IgD-negative memory B cell (primary cell): ENCODE measurements around the gene PKHD1. TPM values are rescaled to one million over a fixed set of nuclear protein-coding genes. Genes with fewer than 3 reads are reported as not detected.
"Not testable (repeated sequence)": the region's sequence is repeated elsewhere in the genome, so short reads cannot be mapped to it uniquely, and the experiment has no call there.

Experiments used
- H3K27ac Mint-ChIP-seq, 3 donors: one replicate each; pipeline ENCODE4 v1.8.0; 2020 to 2022; ENCODE audit warnings: mild to moderate bottlenecking in 3 of 3, mixed read lengths in 3 of 3, moderate library complexity in 1 of 3
- H3K27me3 Mint-ChIP-seq: one replicate; pipeline ENCODE4 v1.8.0; 2021; ENCODE audit warnings: mixed read lengths
- H3K36me3 Mint-ChIP-seq: one replicate; pipeline ENCODE4 v1.8.0; 2020; ENCODE audit warnings: mild to moderate bottlenecking, mixed read lengths
- H3K4me1 Mint-ChIP-seq, 3 donors: one replicate each; pipeline ENCODE4 v1.8.0; 2020 to 2022; ENCODE audit warnings: mixed read lengths in 3 of 3, mild to moderate bottlenecking in 1 of 3
- H3K4me3 Mint-ChIP-seq, 4 donors: one replicate each; pipeline ENCODE4 v1.8.0; 2020 to 2022; ENCODE audit warnings: mild to moderate bottlenecking in 4 of 4, mixed read lengths in 4 of 4, moderate library complexity in 3 of 4
- H3K9me3 Mint-ChIP-seq, 3 donors: one replicate each; pipeline ENCODE4 v1.8.0; 2020 to 2021; ENCODE audit warnings: mixed read lengths in 3 of 3, mild to moderate bottlenecking in 1 of 3
- polyA plus RNA-seq: library from polyadenylated mRNA; unstranded; fragments of 300-500 nt; fragmentation: Illumina TruSeq; gene quantifications from one replicate; pipeline ENCODE4 v1.2.3, GENCODE V29; 2021

PKHD1 gene
- polyA plus RNA-seq, 1 donor from 2014 or later = not detected

- peaks cover 0 to 5% (median 0%) of the 10 kb centered on the region in 3 donors for H3K9me3 Mint-ChIP-seq
- H3K4me1 Mint-ChIP-seq = no peaks in the 10 kb centered on the region
- no peak overlapping the region for H3K27ac Mint-ChIP-seq
- no peaks in the 10 kb centered on the region for H3K27me3 Mint-ChIP-seq
- peaks cover 5% of the 10 kb centered on the region for H3K36me3 Mint-ChIP-seq
- no peak overlapping the region for H3K4me3 Mint-ChIP-seq
These were observed 161.3 kb downstream of the PKHD1 start for GRCh38 chr6:51926125-51926524.

- H3K4me1 Mint-ChIP-seq, H3K4me3 Mint-ChIP-seq, H3K27ac Mint-ChIP-seq, H3K36me3 Mint-ChIP-seq, H3K27me3 Mint-ChIP-seq: not testable (repeated sequence)
- peaks cover 0 to 11% (median 5%) of the 10 kb centered on the region in 3 donors for H3K9me3 Mint-ChIP-seq
These were observed 164.9 kb downstream of the PKHD1 start for GRCh38 chr6:51922479-51922878.

- H3K27ac Mint-ChIP-seq, H3K4me3 Mint-ChIP-seq, H3K36me3 Mint-ChIP-seq, H3K4me1 Mint-ChIP-seq, H3K27me3 Mint-ChIP-seq: not testable (repeated sequence)
- peaks cover 0 to 11% (median 5%) of the 10 kb centered on the region in 3 donors for H3K9me3 Mint-ChIP-seq
These were observed 169.1 kb downstream of the PKHD1 start for GRCh38 chr6:51918347-51918746.

- Mint-ChIP-seq H3K27ac (no peak overlapping the region), H3K27me3 (peaks cover 6% of the 10 kb centered on the region), H3K4me3 (no peak overlapping the region), H3K36me3 (no peaks in the 10 kb centered on the region), H3K9me3 (peaks cover 5 to 9% (median 9%) of the 10 kb centered on the region in 3 donors), H3K4me1 (peaks cover 6 to 8% (median 7%) of the 10 kb centered on the region in 3 donors)
These were observed 172.3 kb downstream of the PKHD1 start for GRCh38 chr6:51915098-51915497.

GRCh38 chr6:51913265-51913664 is 174.1 kb downstream of the PKHD1 start:
- peaks cover 3 to 5% (median 4%) of the 10 kb centered on the region in 3 donors for H3K9me3 Mint-ChIP-seq
- H3K4me3 Mint-ChIP-seq = peak overlapping the region in 2 of 4 donors; percentile 20 to 58
- peaks cover 6 to 8% (median 7%) of the 10 kb centered on the region in 3 donors for H3K4me1 Mint-ChIP-seq
- H3K36me3 Mint-ChIP-seq = no peaks in the 10 kb centered on the region
- peak overlapping the region in 1 of 3 donors; percentile 43 for H3K27ac Mint-ChIP-seq
- peaks cover 6% of the 10 kb centered on the region for H3K27me3 Mint-ChIP-seq

- H3K27ac Mint-ChIP-seq = no peak overlapping the region
- peaks cover 2 to 5% (median 4%) of the 10 kb centered on the region in 3 donors for H3K9me3 Mint-ChIP-seq
- no peaks in the 10 kb centered on the region for H3K36me3 Mint-ChIP-seq
- H3K27me3 Mint-ChIP-seq = peaks cover 6% of the 10 kb centered on the region
- H3K4me3 Mint-ChIP-seq = no peak overlapping the region
- H3K4me1 Mint-ChIP-seq = peaks cover 6 to 8% (median 7%) of the 10 kb centered on the region in 3 donors
These were observed 176.6 kb downstream of the PKHD1 start for GRCh38 chr6:51910851-51911250.

GRCh38 chr6:51908243-51908642 is 179.2 kb downstream of the PKHD1 start:
- Mint-ChIP-seq H3K4me1 (peaks cover 4 to 5% (median 4%) of the 10 kb centered on the region in 3 donors), H3K4me3 (no peak overlapping the region), H3K9me3 (peaks cover 0 to 5% (median 4%) of the 10 kb centered on the region in 3 donors), H3K27me3 (peaks cover 5% of the 10 kb centered on the region), H3K27ac (no peak overlapping the region), H3K36me3 (no peaks in the 10 kb centered on the region)

- H3K27me3 Mint-ChIP-seq = no peaks in the 10 kb centered on the region
- no peaks in the 10 kb centered on the region for H3K4me1 Mint-ChIP-seq
- no peaks in the 10 kb centered on the region for H3K9me3 Mint-ChIP-seq
- H3K27ac Mint-ChIP-seq = no peak overlapping the region
- no peaks in the 10 kb centered on the region for H3K36me3 Mint-ChIP-seq
- no peak overlapping the region for H3K4me3 Mint-ChIP-seq
These were observed 185.3 kb downstream of the PKHD1 start for GRCh38 chr6:51901766-51902764.

GRCh38 chr6:51893366-51893765 is 194.0 kb downstream of the PKHD1 start:
- H3K4me3 Mint-ChIP-seq = no peak overlapping the region
- no peaks in the 10 kb centered on the region for H3K4me1 Mint-ChIP-seq

GRCh38 chr6:51892750-51893149 is 194.7 kb downstream of the PKHD1 start:
- Mint-ChIP-seq H3K9me3 (peaks cover 0 to 4% (median 0%) of the 10 kb centered on the region in 3 donors), H3K4me1 (no peaks in the 10 kb centered on the region), H3K27me3 (peaks cover 3% of the 10 kb centered on the region), H3K27ac (no peak overlapping the region), H3K4me3 (no peak overlapping the region), H3K36me3 (no peaks in the 10 kb centered on the region)

More at GRCh38 chr6:51893366-51893765, 194.0 kb downstream of the PKHD1 start:
- Mint-ChIP-seq H3K27me3 (peaks cover 3% of the 10 kb centered on the region), H3K27ac (no peak overlapping the region), H3K36me3 (no peaks in the 10 kb centered on the region), H3K9me3 (peaks cover 0 to 4% (median 0%) of the 10 kb centered on the region in 3 donors)

GRCh38 chr6:51892339-51892738 is 195.1 kb downstream of the PKHD1 start:
- no peaks in the 10 kb centered on the region for H3K4me1 Mint-ChIP-seq
- no peak overlapping the region for H3K27ac Mint-ChIP-seq
- peaks cover 3% of the 10 kb centered on the region for H3K27me3 Mint-ChIP-seq
- H3K9me3 Mint-ChIP-seq = peaks cover 0 to 4% (median 0%) of the 10 kb centered on the region in 3 donors
- no peaks in the 10 kb centered on the region for H3K36me3 Mint-ChIP-seq
- H3K4me3 Mint-ChIP-seq = no peak overlapping the region

- Mint-ChIP-seq H3K27me3 (peaks cover 3% of the 10 kb centered on the region), H3K9me3 (peaks cover 0 to 4% (median 0%) of the 10 kb centered on the region in 3 donors), H3K27ac (no peak overlapping the region)
These were observed 195.6 kb downstream of the PKHD1 start for GRCh38 chr6:51891784-51892183.

GRCh38 chr6:51887859-51888258 is 199.6 kb downstream of the PKHD1 start:
- Mint-ChIP-seq H3K4me3 (no peak overlapping the region), H3K36me3 (no peaks in the 10 kb centered on the region), H3K4me1 (no peaks in the 10 kb centered on the region), H3K27ac (no peak overlapping the region), H3K9me3 (peaks cover 0 to 4% (median 0%) of the 10 kb centered on the region in 3 donors), H3K27me3 (peaks cover 9% of the 10 kb centered on the region)

More at GRCh38 chr6:51891784-51892183, 195.6 kb downstream of the PKHD1 start:
- Mint-ChIP-seq H3K4me3 (no peak overlapping the region), H3K4me1 (no peaks in the 10 kb centered on the region), H3K36me3 (no peaks in the 10 kb centered on the region)

GRCh38 chr6:51885957-51886356 is 201.5 kb downstream of the PKHD1 start:
- H3K4me3 Mint-ChIP-seq = no peak overlapping the region
- no peaks in the 10 kb centered on the region for H3K36me3 Mint-ChIP-seq
- no peaks in the 10 kb centered on the region for H3K4me1 Mint-ChIP-seq
- H3K27me3 Mint-ChIP-seq = peaks cover 9% of the 10 kb centered on the region
- H3K9me3 Mint-ChIP-seq = no peaks in the 10 kb centered on the region
- H3K27ac Mint-ChIP-seq = no peak overlapping the region

- Mint-ChIP-seq H3K27me3 (peaks cover 10% of the 10 kb centered on the region), H3K4me3 (no peak overlapping the region), H3K4me1 (no peaks in the 10 kb centered on the region), H3K27ac (no peak overlapping the region), H3K36me3 (no peaks in the 10 kb centered on the region), H3K9me3 (no peaks in the 10 kb centered on the region)
These were observed 218.6 kb downstream of the PKHD1 start for GRCh38 chr6:51868591-51869355.
